ENCODE results near the gene OGA.
"Not testable (repeated sequence)": the region's sequence is repeated elsewhere in the genome, so short reads cannot be mapped to it uniquely, and the experiment has no call there.

Gene OGA

DNA sequence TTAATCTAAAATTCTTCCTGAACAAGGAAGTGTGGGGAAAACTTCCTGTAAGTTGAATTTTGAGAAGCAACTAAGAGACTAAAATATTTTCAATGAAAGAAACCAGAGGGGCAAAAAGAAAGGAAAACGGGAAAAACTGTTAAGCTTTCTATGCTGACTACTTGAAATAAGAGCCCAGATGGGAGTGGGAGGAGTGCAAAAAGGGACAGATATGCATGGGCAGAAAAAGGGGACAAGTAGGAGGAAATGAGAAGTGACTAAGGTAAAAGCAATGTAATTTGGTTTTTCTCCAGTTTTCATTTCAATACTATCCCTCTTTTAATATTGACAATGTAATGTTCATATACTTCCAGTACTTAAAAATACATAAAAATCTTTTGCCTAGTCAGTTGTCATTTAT lies 11.1 kb downstream of the OGA start:
- no peak overlapping the region for H3K4me3 ChIP-seq (ENCODE audit: low read depth, low read length)
- TF ChIP-seq CTCF (IDR thresholded peaks at IDR 0.05; ENCODE audit: borderline replicate concordance, insufficient read depth, low read depth, low read length), result no peak

GRCh38 chr10:101803511-101803910 lies 14.7 kb downstream of the OGA start:
- H3K4me3 ChIP-seq (ENCODE audit: low read depth, low read length), result no peak overlapping the region
- no peak for TF ChIP-seq CTCF (IDR thresholded peaks at IDR 0.05; ENCODE audit: borderline replicate concordance, insufficient read depth, low read depth, low read length)

DNA sequence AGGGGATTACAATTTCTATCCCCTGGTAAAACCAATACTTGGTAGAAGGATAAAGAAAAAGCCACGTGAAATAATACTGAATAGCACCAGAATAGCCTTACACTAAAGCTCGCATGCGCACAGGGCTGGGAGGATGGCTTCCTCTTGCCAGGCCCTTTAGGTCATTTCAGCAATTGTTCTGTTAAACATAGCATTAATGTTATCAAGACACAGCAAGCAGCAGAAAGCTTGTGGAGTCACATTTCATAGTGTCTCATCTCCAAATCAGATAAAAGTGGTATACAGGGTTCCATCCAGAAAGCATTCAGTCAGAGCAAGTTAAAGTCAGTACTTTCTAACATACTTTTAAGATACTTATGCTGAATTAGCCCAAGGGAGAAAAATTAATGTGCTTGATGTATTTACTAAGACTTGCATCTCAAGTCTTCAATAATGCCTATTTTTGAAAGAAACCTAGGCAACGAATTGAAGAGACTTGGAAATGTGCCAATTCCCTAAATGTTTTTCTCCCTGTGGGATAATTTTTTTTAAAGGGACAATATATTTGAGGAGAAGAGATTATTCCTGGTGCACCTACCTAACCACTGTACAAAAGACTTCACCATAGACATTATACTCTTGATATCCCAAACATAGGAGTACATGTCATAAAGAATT lies 20.7 kb downstream of the OGA start:
- no peak for TF ChIP-seq CTCF (IDR thresholded peaks at IDR 0.05; ENCODE audit: borderline replicate concordance, insufficient read depth, low read depth, low read length)
- no peak overlapping the region for H3K4me3 ChIP-seq (ENCODE audit: low read depth, low read length)

GRCh38 chr10:101793526-101793925 lies 24.7 kb downstream of the OGA start:
- H3K4me3 ChIP-seq (ENCODE audit: low read depth, low read length), result no peak overlapping the region
- no peak for TF ChIP-seq CTCF (IDR thresholded peaks at IDR 0.05; ENCODE audit: borderline replicate concordance, insufficient read depth, low read depth, low read length)

DNA sequence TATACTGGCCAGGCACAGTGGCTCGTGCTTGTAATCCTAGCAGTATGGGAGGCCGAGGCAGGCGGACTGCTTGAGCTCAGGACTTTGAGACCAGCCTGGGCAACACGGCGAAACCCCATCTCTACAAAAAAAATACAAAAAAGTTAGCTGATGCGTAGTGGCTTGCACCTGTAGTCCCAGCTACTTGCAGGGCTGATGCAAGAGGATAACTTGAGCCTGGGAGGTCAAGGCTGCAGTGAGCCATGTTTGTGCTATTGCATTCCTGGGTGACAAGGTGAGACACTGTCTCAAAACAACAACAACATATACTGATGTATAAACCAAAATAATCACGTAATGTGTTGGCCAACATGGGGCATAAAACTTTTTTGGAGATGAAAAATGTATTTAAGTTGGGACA lies 28.6 kb downstream of the OGA start:
- no peak for TF ChIP-seq CTCF (IDR thresholded peaks at IDR 0.05; ENCODE audit: borderline replicate concordance, insufficient read depth, low read depth, low read length)
- H3K4me3 ChIP-seq (ENCODE audit: low read depth, low read length), result no peak overlapping the region

DNA sequence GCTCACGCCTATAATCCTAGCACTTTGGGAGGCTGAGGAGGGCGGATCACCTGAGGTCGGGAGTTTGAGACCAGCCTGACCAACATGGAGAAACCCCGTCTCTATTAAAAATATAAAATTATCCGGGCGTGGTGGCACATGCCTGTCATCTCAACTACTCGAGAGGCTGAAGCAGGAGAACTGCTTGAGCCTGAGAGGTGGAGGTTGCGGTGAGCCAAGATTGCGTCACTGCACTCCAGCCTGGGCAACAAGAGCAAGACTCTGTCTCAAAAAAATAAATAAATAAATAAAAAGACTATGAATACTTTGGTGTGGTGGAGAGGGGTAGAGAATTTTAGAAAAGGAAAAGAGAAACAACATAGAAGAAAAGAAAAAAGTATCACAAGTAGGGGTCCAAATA lies 29.0 kb downstream of the OGA start:
- not testable (repeated sequence) for H3K4me3 ChIP-seq (ENCODE audit: low read depth, low read length)

GRCh38 chr10:101785801-101786200 lies 32.4 kb downstream of the OGA start:
- TF ChIP-seq CTCF (IDR thresholded peaks at IDR 0.05; ENCODE audit: borderline replicate concordance, insufficient read depth, low read depth, low read length), result no peak
- no peak overlapping the region for H3K4me3 ChIP-seq (ENCODE audit: low read depth, low read length)

- no peak for TF ChIP-seq CTCF (IDR thresholded peaks at IDR 0.05; ENCODE audit: borderline replicate concordance, insufficient read depth, low read depth, low read length)
- H3K4me3 ChIP-seq (ENCODE audit: low read depth, low read length), result no peak overlapping the region
Measured at GRCh38 chr10:101784558-101784957, 33.7 kb downstream of the OGA start.

Measured in GM12875 (cell line).